GM12874 (cell line): ENCODE results near the gene CHMP6.
A peak's percentile ranks its signal among the peaks of the same experiment; 100 is the strongest.

Experiments used
- CTCF ChIP-seq: IDR thresholded peaks from 2 replicates; pipeline ENCODE4 v1.5.1; 2011; ENCODE audit warnings: low read depth, mild to moderate bottlenecking, control low read depth, low read length, moderate library complexity; ENCODE audit not compliant: insufficient read depth

Gene CHMP6

GRCh38 chr17:81040791-81041337 is 49.2 kb downstream of the CHMP6 start:
- peak; percentile 69 for TF ChIP-seq CTCF

DNA sequence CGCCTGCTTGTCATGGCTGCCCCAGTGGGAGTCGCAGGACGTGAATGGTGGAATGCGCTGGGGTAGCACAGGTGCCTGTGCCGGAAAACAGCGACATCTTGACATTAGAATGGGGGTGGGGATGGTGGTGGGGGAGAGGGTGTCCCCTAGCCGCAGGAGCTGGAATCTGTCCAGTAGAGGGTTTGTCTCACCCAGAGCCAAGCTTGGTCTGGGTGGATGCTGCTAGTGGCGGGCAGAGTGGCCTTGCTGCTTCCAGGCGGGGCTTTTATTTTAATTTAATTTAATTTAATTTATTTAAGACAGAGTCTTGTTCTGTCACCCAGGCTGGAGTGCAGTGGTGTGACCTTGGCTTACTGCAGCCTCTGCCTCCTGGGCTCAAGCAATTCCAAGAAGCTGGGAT is 51.0 kb downstream of the CHMP6 start:
- TF ChIP-seq CTCF, result no peak

DNA sequence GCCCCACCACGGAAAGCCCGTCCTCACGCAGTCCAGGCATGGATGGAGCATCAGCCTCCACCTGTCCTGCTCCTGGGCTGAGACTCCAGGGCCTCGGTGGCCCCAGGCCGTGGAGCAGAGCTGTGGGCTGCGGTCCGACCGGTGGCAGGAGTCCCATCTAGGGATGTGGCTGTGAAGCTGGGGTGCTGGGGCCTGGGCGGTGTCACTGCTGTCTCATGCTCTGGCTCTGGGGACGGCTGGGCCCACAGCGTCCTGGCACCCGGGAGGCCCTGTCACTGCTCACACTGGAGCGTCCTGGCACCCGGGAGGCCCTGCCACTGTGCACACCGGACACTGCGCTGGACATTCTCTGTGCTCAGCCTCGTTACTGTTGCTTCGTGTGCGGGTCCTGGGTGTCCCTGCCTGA is 51.7 kb downstream of the CHMP6 start:
- TF ChIP-seq CTCF, result no peak

DNA sequence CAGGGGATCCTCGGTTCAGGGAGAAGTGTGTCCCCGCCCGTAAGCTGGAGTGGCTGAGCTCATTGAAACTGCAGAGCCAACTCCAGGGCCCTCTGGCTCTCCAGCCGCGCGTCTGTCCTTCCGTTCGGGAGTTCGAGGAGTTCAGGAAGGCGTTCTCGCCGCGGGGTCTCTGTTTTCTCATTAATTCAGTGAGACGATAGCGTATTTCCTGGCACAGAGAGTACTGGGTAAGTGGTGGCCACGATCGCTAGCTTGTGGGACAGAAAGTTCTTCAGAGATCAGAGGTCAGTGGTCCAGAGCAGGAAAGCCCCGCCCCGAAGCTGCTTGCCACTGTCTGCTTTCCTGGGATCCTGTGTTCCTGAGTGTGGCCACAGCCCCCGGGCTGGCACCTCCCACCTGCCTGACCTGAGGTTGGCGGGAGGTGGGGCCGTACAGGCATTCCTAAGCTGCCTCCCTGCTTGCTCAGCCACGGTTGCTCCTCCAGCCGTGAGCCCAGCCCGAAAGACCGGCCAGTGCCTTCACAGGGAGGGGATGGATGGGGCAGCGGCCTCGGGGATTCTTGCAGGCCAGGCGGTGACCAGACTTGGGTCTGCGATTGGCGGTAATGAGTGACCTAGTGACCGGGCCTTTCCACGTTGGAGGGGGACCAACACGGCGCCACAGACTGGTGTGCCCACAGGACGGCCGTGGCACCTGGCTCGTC is 52.2 kb downstream of the CHMP6 start:
- TF ChIP-seq CTCF, result no peak

- TF ChIP-seq CTCF, result no peak
Measured at GRCh38 chr17:81044428-81044763, 52.8 kb downstream of the CHMP6 start.

DNA sequence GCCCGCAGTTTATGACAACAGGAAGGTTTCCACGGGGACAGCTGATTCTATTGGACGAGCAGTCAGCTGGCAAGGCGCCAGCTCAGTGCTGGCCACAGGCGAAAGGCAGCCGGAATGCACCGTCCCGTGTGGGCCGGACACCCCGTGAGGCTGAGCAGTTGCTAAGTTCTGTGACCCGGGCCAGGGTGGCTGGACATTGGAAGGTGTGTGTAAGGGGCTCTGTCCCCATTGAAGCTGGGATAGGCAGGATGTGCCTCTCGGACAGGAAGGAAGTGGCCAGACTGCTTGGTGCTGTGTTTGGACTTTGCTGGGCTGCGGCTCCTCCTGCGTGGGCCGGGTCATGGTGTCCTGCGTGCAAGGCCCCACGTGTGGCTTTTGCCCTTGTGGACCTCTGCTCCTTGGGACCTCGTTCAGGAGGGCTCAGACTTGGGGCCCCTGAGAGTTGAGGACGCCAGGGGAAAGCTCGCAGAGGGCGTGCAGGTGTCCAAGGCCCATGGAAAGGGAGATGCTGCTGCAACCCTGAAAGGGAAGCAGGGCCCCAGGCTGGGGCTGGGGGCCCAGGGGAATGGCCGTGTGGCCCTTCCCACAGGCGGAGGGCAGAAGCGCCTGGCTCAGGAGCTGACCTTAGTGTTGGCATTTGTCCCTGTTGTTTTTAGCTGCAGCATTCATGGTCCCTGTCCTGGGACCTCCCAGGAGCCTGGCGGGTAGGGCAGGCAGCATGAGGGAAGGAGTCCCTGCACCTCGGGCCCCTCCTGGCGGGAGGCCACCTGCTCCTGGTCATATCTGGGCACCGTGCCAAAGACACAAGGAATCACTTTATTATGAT is 53.3 kb downstream of the CHMP6 start:
- no peak for TF ChIP-seq CTCF

DNA sequence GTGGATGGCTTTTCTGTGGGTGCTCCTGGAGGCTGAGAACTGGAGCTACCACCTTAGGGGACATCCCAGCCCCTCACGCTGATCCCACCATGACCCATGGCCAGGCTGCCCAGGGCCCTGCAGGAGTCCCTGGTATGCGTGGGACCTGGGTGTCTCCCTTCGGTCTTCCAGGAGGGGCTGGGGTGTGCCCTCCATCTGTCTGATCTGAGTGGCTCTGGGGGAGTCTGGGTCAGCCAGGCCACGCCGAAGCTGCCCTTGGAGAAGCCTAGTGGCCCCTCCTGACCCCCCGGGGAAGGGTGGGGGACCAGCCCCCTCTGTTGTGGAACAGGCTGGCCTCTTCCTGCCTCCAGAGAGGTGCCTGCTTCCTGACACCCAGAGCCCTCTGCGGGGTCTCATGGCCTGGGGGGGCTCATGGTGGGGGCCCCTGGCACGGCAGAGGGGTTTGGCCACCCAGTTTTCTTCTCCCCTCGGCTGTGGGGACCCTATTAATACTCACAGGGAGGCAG is 54.0 kb downstream of the CHMP6 start:
- no peak for TF ChIP-seq CTCF
